Breast epithelium (tissue), 3 donors: ENCODE results near the gene TSEN15.

Experiments used
- POLR2A ChIP-seq: fragments of 450-650 bp; IDR thresholded peaks from one replicate; pipeline ENCODE4 v1.6.1; 2016; ENCODE audit warnings: antibody characterized with exemption, mild to moderate bottlenecking, moderate library complexity
- TF ChIP-seq, protein P1 (sequence below), 3 donors: fragments of 450-650 bp; IDR thresholded peaks; one replicate each; pipeline ENCODE4 v1.5.1; 2016 to 2017; ENCODE audit warnings: antibody characterized with exemption in 3 of 3, mild to moderate bottlenecking in 3 of 3, moderate library complexity in 3 of 3

DNA sequence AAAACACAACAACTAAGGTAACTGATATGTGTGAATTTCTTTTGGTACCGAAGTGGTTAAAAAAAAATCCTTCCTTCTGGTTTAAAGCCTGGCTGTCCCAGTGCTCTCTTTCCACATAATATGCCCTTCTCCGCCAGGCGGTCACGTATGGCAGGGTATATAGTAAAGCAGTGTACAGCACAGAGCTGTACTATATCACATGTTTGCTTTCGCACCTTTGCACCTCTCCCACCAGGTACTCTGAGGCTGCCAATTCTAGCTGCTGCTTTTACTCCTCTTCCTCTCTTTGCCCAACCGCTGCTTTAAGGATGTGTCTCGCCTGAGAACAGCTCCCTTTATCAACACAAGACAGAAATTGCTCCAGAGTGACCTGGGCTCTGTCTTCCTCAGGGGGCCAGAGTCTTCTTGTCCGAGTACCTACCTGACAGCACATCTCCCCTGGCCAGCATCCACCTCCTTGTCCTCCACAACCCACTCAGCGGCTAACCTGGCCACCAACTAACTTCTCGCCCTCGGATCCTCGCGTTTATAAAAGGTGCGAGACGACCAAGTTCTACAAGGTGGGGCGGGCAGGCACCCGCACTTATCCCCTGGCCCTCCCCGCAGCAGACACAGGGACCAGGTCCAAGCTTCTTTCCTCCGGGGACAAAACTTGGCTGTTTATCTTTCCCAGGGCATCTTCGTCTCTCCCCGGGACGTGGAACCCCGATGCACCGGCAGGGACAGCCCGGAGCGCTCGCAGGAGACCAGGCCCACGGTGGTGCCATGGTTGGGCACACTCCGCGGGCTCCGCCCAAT is 15.6 kb upstream of the TSEN15 start:
- TF ChIP-seq, protein P1, sequence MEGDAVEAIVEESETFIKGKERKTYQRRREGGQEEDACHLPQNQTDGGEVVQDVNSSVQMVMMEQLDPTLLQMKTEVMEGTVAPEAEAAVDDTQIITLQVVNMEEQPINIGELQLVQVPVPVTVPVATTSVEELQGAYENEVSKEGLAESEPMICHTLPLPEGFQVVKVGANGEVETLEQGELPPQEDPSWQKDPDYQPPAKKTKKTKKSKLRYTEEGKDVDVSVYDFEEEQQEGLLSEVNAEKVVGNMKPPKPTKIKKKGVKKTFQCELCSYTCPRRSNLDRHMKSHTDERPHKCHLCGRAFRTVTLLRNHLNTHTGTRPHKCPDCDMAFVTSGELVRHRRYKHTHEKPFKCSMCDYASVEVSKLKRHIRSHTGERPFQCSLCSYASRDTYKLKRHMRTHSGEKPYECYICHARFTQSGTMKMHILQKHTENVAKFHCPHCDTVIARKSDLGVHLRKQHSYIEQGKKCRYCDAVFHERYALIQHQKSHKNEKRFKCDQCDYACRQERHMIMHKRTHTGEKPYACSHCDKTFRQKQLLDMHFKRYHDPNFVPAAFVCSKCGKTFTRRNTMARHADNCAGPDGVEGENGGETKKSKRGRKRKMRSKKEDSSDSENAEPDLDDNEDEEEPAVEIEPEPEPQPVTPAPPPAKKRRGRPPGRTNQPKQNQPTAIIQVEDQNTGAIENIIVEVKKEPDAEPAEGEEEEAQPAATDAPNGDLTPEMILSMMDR (IDR thresholded peaks at IDR 0.05) = no peak
- no peak for TF ChIP-seq POLR2A
